Measurements from ENCODE around the gene PRM1. TPM values are rescaled to one million over a fixed set of nuclear protein-coding genes. Genes with fewer than 3 reads are reported as not detected.

PRM1 gene
- polyA plus RNA-seq, 5 donors = not detected

GRCh38 chr16:11273721-11274324, 7.3 kb downstream of the PRM1 start:
- DNase-seq = no peak

- no peak for DNase-seq
These were observed 8.0 kb downstream of the PRM1 start, which contains the start of gene PRM3 for GRCh38 chr16:11272921-11273720. PRM3 (minus strand) TSS chr16:11273629; CDS start chr16:11273595, 34 bp downstream.

GRCh38 chr16:11272484-11272883, 8.6 kb downstream of the PRM1 start:
- no peak for DNase-seq

- no peak for DNase-seq
These were observed 9.5 kb downstream of the PRM1 start for GRCh38 chr16:11271610-11272009.

GRCh38 chr16:11270602-11271162, 10.4 kb downstream of the PRM1 start:
- no peak for DNase-seq

- no peak for DNase-seq
These were observed 12.2 kb downstream of the PRM1 start, which contains the start of gene TNP2 for GRCh38 chr16:11268921-11269375. TNP2 (minus strand) TSS chr16:11269325; CDS start chr16:11269262, 63 bp downstream.

- DNase-seq = no peak
These were observed 16.0 kb downstream of the PRM1 start for GRCh38 chr16:11265124-11265523.

- no peak for DNase-seq
These were observed 16.8 kb downstream of the PRM1 start for GRCh38 chr16:11264155-11264832.

- no peak for DNase-seq
These were observed 17.4 kb downstream of the PRM1 start for GRCh38 chr16:11263737-11264136.

GRCh38 chr16:11262915-11263314, 18.2 kb downstream of the PRM1 start:
- no peak for DNase-seq

GRCh38 chr16:11260596-11260966, 20.5 kb downstream of the PRM1 start:
- DNase-seq = no peak

- no peak for DNase-seq
These were observed 21.2 kb downstream of the PRM1 start for GRCh38 chr16:11259655-11260595.

- DNase-seq = no peak
These were observed 22.3 kb downstream of the PRM1 start for GRCh38 chr16:11258553-11259492.

- peak; percentile 70 to 81 for DNase-seq
These were observed 23.8 kb downstream of the PRM1 start for GRCh38 chr16:11257131-11257938.

- DNase-seq = no peak
These were observed 24.4 kb downstream of the PRM1 start for GRCh38 chr16:11256661-11257130.

- peak; percentile 91 for DNase-seq
These were observed 25.1 kb downstream of the PRM1 start, which contains the start of gene SOCS1 for GRCh38 chr16:11255737-11256660. SOCS1 (minus strand) TSS chr16:11256204; CDS start chr16:11255478, 726 bp downstream.

- DNase-seq = no peak
These were observed 26.0 kb downstream of the PRM1 start for GRCh38 chr16:11254913-11255736.
